ENCODE measurements around the gene ZNF622.

ZNF622 gene

DNA sequence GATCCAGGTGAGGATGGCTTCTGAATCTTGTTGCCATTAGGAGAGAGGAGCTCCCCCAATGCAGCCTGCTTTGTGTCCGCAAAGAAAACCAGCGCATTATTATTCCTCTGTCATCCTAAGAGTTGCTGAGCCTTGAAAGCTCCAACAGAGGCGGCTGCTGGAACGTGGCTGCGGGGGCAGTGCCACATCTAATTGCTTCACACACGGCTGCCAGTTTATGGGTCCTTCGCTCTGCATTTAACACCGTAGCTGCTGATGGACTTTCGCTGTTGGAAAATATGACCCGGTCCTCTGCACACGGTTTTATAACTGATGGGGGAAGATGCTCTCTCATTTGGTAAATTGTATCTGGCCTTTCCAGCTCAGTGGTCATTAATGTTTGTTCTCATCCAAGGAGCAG, 38.0 kb downstream of the ZNF622 start:
- no peak for DNase-seq

- DNase-seq: no peak
Measured at GRCh38 chr5:16418471-16418922, 47.1 kb downstream of the ZNF622 start.

DNA sequence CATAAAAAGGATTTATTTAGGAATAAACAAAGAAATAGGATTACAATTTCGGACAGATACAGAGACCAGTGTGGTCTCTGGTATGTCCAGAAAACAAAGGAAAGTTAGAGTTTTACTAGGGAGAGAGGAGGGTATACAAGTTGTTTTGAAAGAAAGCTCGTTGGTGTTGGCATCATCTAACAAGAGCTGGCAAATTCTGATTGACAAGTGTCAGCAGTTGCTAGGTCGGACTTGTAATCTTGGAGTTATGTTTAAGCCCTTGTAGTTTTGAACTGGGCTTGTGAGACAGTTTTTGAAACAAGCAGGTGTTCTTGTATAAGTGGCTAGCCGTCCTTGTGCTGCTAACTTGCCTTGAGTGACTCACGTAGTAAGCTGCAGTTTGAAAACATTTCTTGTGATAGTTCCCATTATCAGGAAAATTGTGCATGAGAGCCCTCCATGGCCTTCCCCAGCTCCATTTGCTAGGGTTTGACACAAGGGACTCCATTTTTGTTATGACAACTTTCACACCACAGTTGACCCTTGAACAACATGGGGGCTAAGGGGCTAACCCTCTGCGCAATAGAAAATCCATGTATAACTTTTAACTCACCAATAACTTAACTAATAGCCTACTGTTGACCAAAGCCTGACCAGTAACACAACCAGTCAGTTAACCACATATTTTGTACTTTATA, 48.1 kb downstream of the ZNF622 start:
- DNase-seq: no peak

DNA sequence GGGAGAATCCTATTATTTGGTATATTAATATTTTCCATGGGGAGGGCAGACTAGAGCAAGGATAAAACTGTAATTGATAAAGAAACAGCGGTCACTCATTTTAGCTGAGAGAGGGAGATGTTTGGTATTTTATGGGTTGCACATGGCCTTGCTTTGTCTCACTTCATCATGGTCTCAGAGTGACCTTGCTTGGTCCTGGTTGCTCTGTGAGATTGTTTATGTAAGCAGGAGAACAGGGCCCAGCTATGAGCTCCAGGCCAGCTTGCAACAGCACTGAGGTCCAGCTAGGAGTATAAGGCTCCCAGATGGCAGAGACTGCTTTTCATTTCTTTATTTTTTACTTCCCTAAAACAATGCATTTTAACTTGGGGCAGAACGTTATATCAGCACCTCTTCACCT, 50.7 kb downstream of the ZNF622 start:
- DNase-seq: no peak

- DNase-seq: no peak
Measured at GRCh38 chr5:16413166-16413860, 52.3 kb downstream of the ZNF622 start.

GRCh38 chr5:16412556-16412955, 53.0 kb downstream of the ZNF622 start:
- no peak for DNase-seq

DNA sequence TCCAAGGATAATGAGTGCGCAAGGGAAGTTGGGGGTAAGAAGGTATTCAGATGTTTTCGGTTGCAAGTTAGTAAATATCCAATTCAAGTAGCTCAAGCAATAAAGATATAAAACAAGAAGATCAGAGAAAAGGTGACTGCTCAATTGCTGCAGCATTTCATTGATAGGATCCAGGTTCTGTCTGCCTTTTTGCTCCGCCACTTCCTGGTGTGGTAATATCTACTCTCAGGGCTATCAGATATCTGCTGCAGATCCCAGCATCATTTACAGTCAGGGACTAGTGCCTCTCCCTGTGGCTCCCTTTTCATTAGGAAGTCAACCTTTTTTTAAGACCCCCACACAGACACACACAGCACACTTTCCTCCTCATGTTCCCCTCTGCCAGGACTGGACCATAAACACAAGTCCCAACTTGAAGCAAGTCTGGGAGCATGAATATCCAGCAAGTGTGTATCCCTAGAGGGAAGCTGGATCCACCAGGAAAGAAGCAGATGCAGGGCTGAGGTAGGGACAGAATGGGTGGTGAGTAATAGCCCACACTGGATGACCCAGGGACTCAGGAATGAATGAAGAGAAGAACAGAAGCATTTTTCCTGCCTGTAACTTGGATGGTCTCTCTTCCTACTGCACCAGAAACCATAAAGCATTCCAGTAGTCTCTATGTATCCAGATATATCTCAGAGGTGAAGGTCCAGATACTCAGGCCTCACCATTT, 53.7 kb downstream of the ZNF622 start:
- peak; percentile 67 for DNase-seq

- no peak for DNase-seq
Measured at GRCh38 chr5:16411235-16411634, 54.4 kb downstream of the ZNF622 start.

DNA sequence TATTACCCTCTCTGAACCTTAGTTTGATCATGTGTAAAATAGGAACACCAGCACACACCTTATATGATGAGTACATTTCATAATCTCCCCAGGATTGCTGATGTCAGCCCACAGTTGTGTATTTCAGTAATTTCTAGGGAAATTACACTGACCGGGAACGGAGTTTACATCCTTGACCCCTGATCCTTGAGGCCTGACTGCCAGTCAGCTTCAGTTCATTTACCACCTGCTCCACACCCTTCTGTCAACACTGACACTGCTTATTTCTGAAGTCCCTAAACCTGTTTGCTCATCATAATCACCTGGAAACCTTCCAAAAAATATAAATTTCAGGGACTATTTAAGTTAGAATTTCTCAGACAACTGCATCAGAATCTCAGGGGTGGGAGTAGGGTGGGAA, 55.3 kb downstream of the ZNF622 start:
- DNase-seq: peak; percentile 56

GRCh38 chr5:16406630-16407029, 59.0 kb downstream of the ZNF622 start:
- DNase-seq: peak; percentile 27

GRCh38 chr5:16406023-16406422, 59.6 kb downstream of the ZNF622 start:
- no peak for DNase-seq
